Ovary (tissue), 9 donors: ENCODE results near the gene APBA2. TPM values are rescaled to one million over a fixed set of nuclear protein-coding genes. Genes with fewer than 3 reads are reported as not detected.

Experiments used
- DNase-seq, 5 donors: peaks; one replicate each; pipeline ENCODE4 v3.0.0-alpha.2; 2019 to 2020
- H3K27ac ChIP-seq, 2 donors: fragments of 200-600 bp; one replicate each; pipeline versions ENCODE4 v1.5.1 to v1.8.0; 2019 to 2022
- H3K27me3 ChIP-seq: fragments of 200-600 bp; one replicate; pipeline ENCODE4 v1.8.0; 2022
- H3K36me3 ChIP-seq: fragments of 200-600 bp; sonication (generic); one replicate; pipeline ENCODE4 v1.5.1; 2019
- H3K4me1 ChIP-seq: one replicate; pipeline ENCODE4 v1.8.1; 2013; ENCODE audit warnings: mild to moderate bottlenecking, moderate library complexity; ENCODE audit not compliant: insufficient read depth
- H3K4me3 ChIP-seq: fragments of 200-600 bp; sonication (generic); one replicate; pipeline ENCODE4 v1.5.1; 2017
- H3K9me3 ChIP-seq, 2 donors: fragments of 200-600 bp in 1 of 2; sonication (generic) in 1 of 2; one replicate each; pipeline versions ENCODE4 v1.5.1 to v1.8.1; 2013 to 2019; ENCODE audit warnings: mild to moderate bottlenecking in 1 of 2, moderate library complexity in 1 of 2
- EP300 ChIP-seq: sonication (generic); formaldehyde crosslinking; IDR thresholded peaks from one replicate; pipeline ENCODE4 v1.6.1; 2017; ENCODE audit warnings: antibody characterized with exemption
- POLR2A ChIP-seq: fragments of 450-650 bp; IDR thresholded peaks from one replicate; pipeline ENCODE4 v1.6.1; 2017; ENCODE audit warnings: antibody characterized with exemption, mild to moderate bottlenecking, moderate library complexity
- WGBS, 3 donors: extraction: QIAGEN DNeasy Blood & Tissue Kit in 1 of 3; methylation state at CpG; one replicate each; pipeline versions ENCODE4 v1.1.5 to v1.1.7; 2013 to 2017; 5-methylcytosine and 5-hydroxymethylcytosine counted together
- intact Hi-C, 4 donors: fragments of 100-400 bp; cut with DNase I; formaldehyde crosslinking; loops; one replicate each; pipeline versions ENCODE4 v1.11.0 to v1.15.1; 2022 to 2023
- polyA plus RNA-seq, 2 donors: library from polyadenylated mRNA; stranded (reverse); fragments of 200-250 nt in 1 of 2; fragments of 350-450 nt in 1 of 2; fragmentation: Illumina TruSeq in 1 of 2; extraction: RNeasy Lipid Tissue Mini Kit (QIAGEN cat#74804) in 1 of 2; gene quantifications; one replicate each; pipeline ENCODE4 v1.2.3, GENCODE V29; 2013 to 2014
- total RNA-seq, 7 donors: library from RNA; depleted of rRNA in 2 of 7; stranded (reverse); fragments of >200 nt in 2 of 7; fragmentation: NEBNext Ultra II Directional in 3 of 7; extraction: Animal tissue kit (Norgen Biotek cat#: 25700) in 3 of 7; gene quantifications; one replicate each; pipeline versions ENCODE4 v1.1.0 to v1.2.4, GENCODE V29; 2016 to 2023
- TF ChIP-seq, protein P1 (sequence below), 3 donors: fragments of 450-650 bp in 2 of 3; fragments of 200-600 bp in 1 of 3; IDR thresholded peaks; one replicate each; pipeline versions ENCODE4 v1.5.1 to v1.8.0; 2016 to 2022; ENCODE audit warnings: antibody characterized with exemption in 3 of 3, mild to moderate bottlenecking in 1 of 3
- donor health status: DM: no; HTN: no; CAD: no; lungs with moderate emphysema.
- donor health status: DM: no; HTN: no; CAD: no.
- donor health status: Bipolar disorder and iron deficiency.
- donor health status: DM: yes; HTN: yes; CAD: no.
- donor health status: DM: no; HTN: no; CAD: no.
- donor health status: DM: yes; HTN: yes; CAD: no.

Gene APBA2
- total and polyA plus RNA-seq, 9 donors: 0.53 to 3.1 (median 1.4) TPM

- Histone ChIP-seq H3K27me3 (no peaks in the 10 kb centered on the region), H3K27ac (no peak overlapping the region), H3K4me1 (no peaks in the 10 kb centered on the region), H3K4me3 (no peak overlapping the region), H3K9me3 (no peaks in the 10 kb centered on the region), H3K36me3 (no peaks in the 10 kb centered on the region)
- 77 to 86% (median 82%) methylated on average over 8 of the region's 8 CpGs for WGBS, 3 donors
- intact Hi-C loops: no loop called here
- TF ChIP-seq EP300: no peak
- no peak for TF ChIP-seq POLR2A
- TF ChIP-seq, protein P1, sequence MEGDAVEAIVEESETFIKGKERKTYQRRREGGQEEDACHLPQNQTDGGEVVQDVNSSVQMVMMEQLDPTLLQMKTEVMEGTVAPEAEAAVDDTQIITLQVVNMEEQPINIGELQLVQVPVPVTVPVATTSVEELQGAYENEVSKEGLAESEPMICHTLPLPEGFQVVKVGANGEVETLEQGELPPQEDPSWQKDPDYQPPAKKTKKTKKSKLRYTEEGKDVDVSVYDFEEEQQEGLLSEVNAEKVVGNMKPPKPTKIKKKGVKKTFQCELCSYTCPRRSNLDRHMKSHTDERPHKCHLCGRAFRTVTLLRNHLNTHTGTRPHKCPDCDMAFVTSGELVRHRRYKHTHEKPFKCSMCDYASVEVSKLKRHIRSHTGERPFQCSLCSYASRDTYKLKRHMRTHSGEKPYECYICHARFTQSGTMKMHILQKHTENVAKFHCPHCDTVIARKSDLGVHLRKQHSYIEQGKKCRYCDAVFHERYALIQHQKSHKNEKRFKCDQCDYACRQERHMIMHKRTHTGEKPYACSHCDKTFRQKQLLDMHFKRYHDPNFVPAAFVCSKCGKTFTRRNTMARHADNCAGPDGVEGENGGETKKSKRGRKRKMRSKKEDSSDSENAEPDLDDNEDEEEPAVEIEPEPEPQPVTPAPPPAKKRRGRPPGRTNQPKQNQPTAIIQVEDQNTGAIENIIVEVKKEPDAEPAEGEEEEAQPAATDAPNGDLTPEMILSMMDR (IDR thresholded peaks at IDR 0.05): no peak
- no peak for DNase-seq
Measured at GRCh38 chr15:28985691-28986090, 99.9 kb downstream of the APBA2 start.

- WGBS, 3 donors: 80 to 95% (median 92%) methylated on average over 9 of the region's 9 CpGs
- Histone ChIP-seq H3K27ac (no peak overlapping the region), H3K9me3 (no peaks in the 10 kb centered on the region), H3K4me3 (no peak overlapping the region), H3K27me3 (no peaks in the 10 kb centered on the region), H3K4me1 (no peaks in the 10 kb centered on the region), H3K36me3 (no peaks in the 10 kb centered on the region)
- TF ChIP-seq, protein P1 (IDR thresholded peaks at IDR 0.05): no peak
- TF ChIP-seq POLR2A: no peak
- no peak for DNase-seq
- intact Hi-C loops: no loop called here
Measured at GRCh38 chr15:28986108-28986507, 100.3 kb downstream of the APBA2 start.

DNA sequence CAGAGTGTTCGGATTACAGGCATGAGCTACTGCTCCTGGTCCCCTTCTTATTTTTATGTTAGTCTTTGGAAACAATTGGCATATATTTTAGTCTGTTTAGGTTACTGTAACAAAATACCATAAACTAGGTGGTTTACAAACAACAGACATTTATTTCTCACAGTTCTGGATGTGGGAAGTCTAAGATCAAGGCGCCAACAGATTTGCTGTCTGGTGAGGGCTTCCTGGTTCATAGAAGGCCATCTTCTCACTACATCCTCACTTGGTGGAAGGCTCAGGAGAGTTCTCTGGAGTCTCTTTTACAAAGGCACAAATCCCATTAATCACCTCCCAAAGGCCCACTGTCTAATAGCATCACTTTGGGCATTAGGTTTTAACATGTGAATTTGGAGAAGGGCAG is 101.0 kb downstream of the APBA2 start:
- no peaks in the 10 kb centered on the region for H3K36me3 ChIP-seq

DNA sequence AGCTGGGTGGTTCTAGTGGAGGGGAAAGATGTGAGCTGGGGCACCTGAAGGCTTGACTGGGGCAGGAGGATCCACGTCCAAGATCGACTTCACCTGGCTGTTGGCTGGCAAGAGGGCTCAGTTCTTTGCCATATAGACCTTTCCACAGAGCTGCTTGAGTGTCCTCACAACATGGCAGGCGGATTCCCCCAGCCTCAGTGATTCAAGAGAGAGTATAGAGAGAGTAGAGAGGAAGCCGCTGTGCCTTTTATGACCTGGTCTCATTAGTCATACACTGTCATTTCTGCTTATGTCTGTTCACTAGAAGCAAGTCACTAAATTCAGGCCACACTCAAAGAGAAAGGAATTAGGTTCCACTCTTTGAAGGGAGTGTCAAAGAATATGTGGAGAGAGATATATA is 101.6 kb downstream of the APBA2 start:
- no peak for DNase-seq
- 95 to 98% (median 96%) methylated on average over 4 of the region's 4 CpGs for WGBS, 3 donors
- Histone ChIP-seq H3K27me3 (no peaks in the 10 kb centered on the region), H3K36me3 (no peaks in the 10 kb centered on the region), H3K27ac (no peak overlapping the region), H3K9me3 (no peaks in the 10 kb centered on the region), H3K4me1 (peaks cover 1% of the 10 kb centered on the region), H3K4me3 (no peak overlapping the region)
- intact Hi-C loops: no loop called here
- TF ChIP-seq EP300: no peak
- TF ChIP-seq, protein P1 (IDR thresholded peaks at IDR 0.05): no peak
- TF ChIP-seq POLR2A: no peak

More for the DNA sequence above, 101.0 kb downstream of the APBA2 start:
- WGBS, 3 donors: 94 to 97% (median 96%) methylated on average over 2 of the region's 2 CpGs
- no peaks in the 10 kb centered on the region for H3K27me3 ChIP-seq
- H3K9me3 ChIP-seq: no peaks in the 10 kb centered on the region
- H3K4me3 ChIP-seq: no peak overlapping the region
- no peak for DNase-seq
- TF ChIP-seq, protein P1 (IDR thresholded peaks at IDR 0.05): no peak
- no peak for TF ChIP-seq POLR2A
- no peak for TF ChIP-seq EP300
- H3K4me1 ChIP-seq: no peaks in the 10 kb centered on the region
- intact Hi-C loops: no loop called here
- H3K27ac ChIP-seq: no peak overlapping the region
